Mucosa of rectum (tissue), 2 donors: Measurements from ENCODE around the gene SNTA1.
"Not testable (repeated sequence)": the region's sequence is repeated elsewhere in the genome, so short reads cannot be mapped to it uniquely, and the experiment has no call there.

Source experiments
- H3K27ac ChIP-seq, 2 donors: one replicate each; pipeline ENCODE4 v1.7.0; 2013; ENCODE audit warnings: inconsistent platforms in 2 of 2, low read depth in 2 of 2, low read length in 2 of 2
- H3K27me3 ChIP-seq, 2 donors: one replicate each; pipeline ENCODE4 v1.7.0; 2013; ENCODE audit warnings: low read length in 2 of 2; ENCODE audit not compliant: control insufficient read depth in 2 of 2, insufficient read depth in 2 of 2
- H3K36me3 ChIP-seq, 2 donors: one replicate each; pipeline ENCODE4 v1.7.0; 2013; ENCODE audit warnings: low read length in 2 of 2; ENCODE audit not compliant: control insufficient read depth in 2 of 2, insufficient read depth in 2 of 2
- H3K4me1 ChIP-seq, 2 donors: one replicate each; pipeline ENCODE4 v1.7.0; 2013; ENCODE audit warnings: low read length in 2 of 2, mild to moderate bottlenecking in 1 of 2; ENCODE audit not compliant: control insufficient read depth in 2 of 2, insufficient read depth in 2 of 2
- H3K4me3 ChIP-seq, 2 donors: one replicate each; pipeline ENCODE4 v1.7.0; 2013; ENCODE audit warnings: low read length in 2 of 2
- H3K9ac ChIP-seq, 2 donors: one replicate each; pipeline ENCODE4 v1.7.0; 2013; ENCODE audit warnings: low read length in 2 of 2, low read depth in 1 of 2, mild to moderate bottlenecking in 1 of 2
- H3K9me3 ChIP-seq, 2 donors: one replicate each; pipeline ENCODE4 v1.7.0; 2013; ENCODE audit warnings: low read length in 2 of 2; ENCODE audit not compliant: control insufficient read depth in 2 of 2
- donor health status: healthy.
- donor health status: Normal muscosa, but diverticular disease.

SNTA1 gene

DNA sequence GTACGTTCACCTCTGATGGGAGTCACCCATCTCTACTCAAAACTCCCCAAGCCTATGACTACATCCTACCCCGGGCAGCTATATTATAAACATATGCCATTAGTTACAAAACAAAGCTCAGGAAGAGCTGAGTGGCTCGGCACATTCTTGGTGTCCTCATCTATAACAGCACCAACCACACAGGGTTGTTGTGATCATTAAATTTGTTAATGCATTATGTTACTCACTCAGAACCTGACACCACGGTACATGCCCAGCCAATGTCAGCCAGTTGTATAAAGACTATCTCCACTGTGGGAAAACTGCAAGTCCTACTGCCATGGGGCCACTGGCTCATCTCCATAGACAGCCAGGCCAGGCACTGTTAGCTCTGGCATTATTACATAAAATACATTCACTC lies 50.0 kb downstream of the SNTA1 start:
- Histone ChIP-seq H3K27me3 (no peaks in the 10 kb centered on the region), H3K27ac (no peak overlapping the region), H3K4me1 (no peaks in the 10 kb centered on the region), H3K9me3 (no peaks in the 10 kb centered on the region), H3K36me3 (peaks cover 19 to 39% of the 10 kb centered on the region in 2 donors), H3K4me3 (no peak overlapping the region), H3K9ac (no peak overlapping the region)

- Histone ChIP-seq H3K36me3 (peaks cover 23 to 45% of the 10 kb centered on the region in 2 donors), H3K9ac (no peak overlapping the region), H3K4me3 (no peak overlapping the region), H3K4me1 (no peaks in the 10 kb centered on the region), H3K27me3 (no peaks in the 10 kb centered on the region), H3K9me3 (no peaks in the 10 kb centered on the region), H3K27ac (no peak overlapping the region)
Observed at GRCh38 chr20:33391722-33392415, 51.7 kb downstream of the SNTA1 start.

GRCh38 chr20:33389326-33389725 lies 54.2 kb downstream of the SNTA1 start:
- peaks cover 34 to 50% of the 10 kb centered on the region in 2 donors for H3K36me3 ChIP-seq
- H3K4me3 ChIP-seq, H3K27ac ChIP-seq: not testable (repeated sequence)

GRCh38 chr20:33388268-33388667 lies 55.3 kb downstream of the SNTA1 start:
- no peaks in the 10 kb centered on the region for H3K9me3 ChIP-seq
- H3K27me3 ChIP-seq: no peaks in the 10 kb centered on the region
- peaks cover 33 to 43% of the 10 kb centered on the region in 2 donors for H3K36me3 ChIP-seq
- no peak overlapping the region for H3K9ac ChIP-seq
- no peaks in the 10 kb centered on the region for H3K4me1 ChIP-seq
- H3K4me3 ChIP-seq: no peak overlapping the region
- no peak overlapping the region for H3K27ac ChIP-seq

More at GRCh38 chr20:33389326-33389725, 54.2 kb downstream of the SNTA1 start:
- not testable (repeated sequence) for H3K27me3 ChIP-seq, H3K4me1 ChIP-seq, H3K9me3 ChIP-seq, H3K9ac ChIP-seq

DNA sequence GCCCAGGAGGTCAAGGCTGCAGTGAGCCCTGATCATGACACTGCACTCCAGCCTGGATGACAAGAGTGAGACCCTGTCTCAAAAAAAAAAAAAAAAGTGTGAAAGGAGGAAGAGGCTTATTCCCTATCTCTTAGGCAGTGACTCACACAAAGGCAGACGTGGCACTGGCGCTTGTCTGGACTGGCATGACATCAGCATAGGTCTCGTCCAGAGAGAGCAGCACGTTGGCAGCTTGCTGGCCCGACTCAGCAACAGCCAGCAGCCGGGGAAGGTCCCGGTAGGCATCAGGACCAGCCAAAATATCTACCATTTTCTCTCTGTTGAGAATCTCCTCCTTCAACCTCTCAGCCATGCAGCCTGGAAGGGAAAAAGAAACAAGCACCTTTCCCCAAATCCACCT lies 56.4 kb downstream of the SNTA1 start:
- Histone ChIP-seq H3K9me3 (no peaks in the 10 kb centered on the region), H3K36me3 (peaks cover 31 to 40% of the 10 kb centered on the region in 2 donors), H3K27me3 (no peaks in the 10 kb centered on the region), H3K9ac (no peak overlapping the region), H3K27ac (no peak overlapping the region), H3K4me3 (no peak overlapping the region), H3K4me1 (no peaks in the 10 kb centered on the region)

GRCh38 chr20:33386673-33387072 lies 56.9 kb downstream of the SNTA1 start:
- Histone ChIP-seq H3K9me3 (no peaks in the 10 kb centered on the region), H3K27me3 (no peaks in the 10 kb centered on the region), H3K27ac (no peak overlapping the region), H3K36me3 (peaks cover 35 to 40% of the 10 kb centered on the region in 2 donors), H3K9ac (no peak overlapping the region), H3K4me1 (no peaks in the 10 kb centered on the region), H3K4me3 (no peak overlapping the region)

DNA sequence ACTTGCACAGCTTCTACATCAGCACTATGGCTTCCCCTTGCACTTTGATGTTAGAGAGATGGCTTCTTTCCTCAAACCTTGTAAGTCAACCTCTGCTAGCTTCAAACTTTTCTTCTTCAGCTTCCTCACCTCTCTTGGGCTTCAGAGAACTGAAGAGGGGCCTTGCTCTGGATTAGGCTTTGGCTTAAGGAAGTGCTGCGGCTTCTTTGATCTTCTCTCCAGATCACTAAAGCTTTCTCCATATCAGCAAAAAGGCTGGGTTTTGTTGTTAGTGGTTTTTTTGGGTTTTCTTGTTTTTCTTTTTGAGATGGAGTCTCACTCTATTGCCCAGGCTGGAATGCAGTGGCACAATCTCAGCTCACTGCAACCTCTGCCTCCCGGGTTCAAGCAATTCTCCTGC lies 66.2 kb downstream of the SNTA1 start:
- no peak overlapping the region for H3K27ac ChIP-seq
- no peaks in the 10 kb centered on the region for H3K4me1 ChIP-seq
- H3K36me3 ChIP-seq: peaks cover 25 to 47% of the 10 kb centered on the region in 2 donors

GRCh38 chr20:33373735-33374605 lies 69.6 kb downstream of the SNTA1 start:
- no peak overlapping the region for H3K9ac ChIP-seq
- H3K27ac ChIP-seq: no peak overlapping the region
- no peak overlapping the region for H3K4me3 ChIP-seq
- H3K4me1 ChIP-seq: no peaks in the 10 kb centered on the region
- H3K36me3 ChIP-seq: peaks cover 32 to 47% of the 10 kb centered on the region in 2 donors
- no peaks in the 10 kb centered on the region for H3K27me3 ChIP-seq
- H3K9me3 ChIP-seq: no peaks in the 10 kb centered on the region

More for the DNA sequence above, 66.2 kb downstream of the SNTA1 start:
- Histone ChIP-seq H3K9me3 (no peaks in the 10 kb centered on the region), H3K4me3 (no peak overlapping the region), H3K9ac (no peak overlapping the region), H3K27me3 (no peaks in the 10 kb centered on the region)

DNA sequence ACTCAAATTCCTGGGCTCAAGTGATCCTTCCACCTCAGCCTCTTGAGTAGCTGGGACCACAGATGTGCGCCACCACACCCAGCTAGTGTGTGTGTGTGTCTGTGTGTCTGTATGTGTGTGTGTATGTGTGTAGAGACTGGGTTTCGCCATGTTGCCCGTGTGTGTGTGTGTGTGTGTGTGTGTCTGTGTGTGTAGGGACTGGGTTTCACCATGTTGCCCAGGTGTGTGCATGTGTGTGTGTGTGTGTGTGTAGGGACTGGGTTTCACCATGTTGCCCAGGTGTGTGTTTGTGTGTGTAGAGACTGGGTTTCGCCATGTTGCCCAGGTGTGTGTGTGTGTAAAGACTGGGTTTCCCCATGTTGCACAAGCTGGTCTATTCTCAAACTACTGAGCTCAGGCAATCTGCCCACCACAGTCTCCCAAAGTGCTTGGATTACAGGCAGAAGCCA lies 70.5 kb downstream of the SNTA1 start:
- H3K4me3 ChIP-seq: no peak overlapping the region
- no peaks in the 10 kb centered on the region for H3K27me3 ChIP-seq
- H3K27ac ChIP-seq: no peak overlapping the region
- no peak overlapping the region for H3K9ac ChIP-seq
- H3K36me3 ChIP-seq: peaks cover 29 to 39% of the 10 kb centered on the region in 2 donors
- no peaks in the 10 kb centered on the region for H3K4me1 ChIP-seq
- no peaks in the 10 kb centered on the region for H3K9me3 ChIP-seq

- H3K4me1 ChIP-seq: no peaks in the 10 kb centered on the region
- peaks cover 35 to 45% of the 10 kb centered on the region in 2 donors for H3K36me3 ChIP-seq
- peak overlapping the region; percentile 38 for H3K27ac ChIP-seq
- no peak overlapping the region for H3K9ac ChIP-seq
- H3K27me3 ChIP-seq: no peaks in the 10 kb centered on the region
- no peaks in the 10 kb centered on the region for H3K9me3 ChIP-seq
- no peak overlapping the region for H3K4me3 ChIP-seq
Observed at GRCh38 chr20:33370291-33370690, 73.3 kb downstream of the SNTA1 start.
